HEK293T (cell line): ENCODE measurements around the gene RNASE7.

Source experiments
- CTCF ChIA-PET: fragments of 350-600 bp; formaldehyde crosslinking; extraction: SDS; loops from one replicate; lab custom pipeline; 2021; ENCODE audit warnings: antibody characterized with exemption, inconsistent platforms; lab: Yijun Ruan, JAX
- POLR2A ChIA-PET: fragments of 350-600 bp; formaldehyde crosslinking; extraction: SDS; loops from one replicate; lab custom pipeline; 2020; ENCODE audit warnings: antibody characterized with exemption, inconsistent platforms; lab: Yijun Ruan, JAX
- DNase-seq: peaks from one replicate; pipeline ENCODE4 v3.0.0; 2012; ENCODE audit warnings: mixed read lengths; ENCODE audit errors: extremely low spot score
- ARNT ChIP-seq: fragments of 450-650 bp; IDR thresholded peaks from 2 replicates; pipeline ENCODE4 v1.6.1; 2017; ENCODE audit warnings: mild to moderate bottlenecking
- BHLHE40 ChIP-seq: fragments of 450-650 bp; IDR thresholded peaks from 2 replicates; pipeline ENCODE4 v1.6.1; 2016; ENCODE audit warnings: mild to moderate bottlenecking, moderate library complexity, borderline replicate concordance
- CTBP1 ChIP-seq: fragments of 450-650 bp; IDR thresholded peaks from 2 replicates; pipeline ENCODE4 v1.6.1; 2016; ENCODE audit warnings: borderline replicate concordance
- ELF4 ChIP-seq: fragments of 450-650 bp; IDR thresholded peaks from 2 replicates; pipeline ENCODE4 v1.6.1; 2017; ENCODE audit warnings: antibody characterized with exemption
- FOXA1 ChIP-seq: fragments of 450-650 bp; IDR thresholded peaks from 2 replicates; pipeline ENCODE4 v1.6.1; 2016; ENCODE audit warnings: mild to moderate bottlenecking
- FOXK2 ChIP-seq: fragments of 450-650 bp; IDR thresholded peaks from 2 replicates; pipeline ENCODE4 v1.6.1; 2016; ENCODE audit warnings: mild to moderate bottlenecking
- FOXM1 ChIP-seq: fragments of 450-650 bp; IDR thresholded peaks from 2 replicates; pipeline ENCODE4 v1.6.1; 2017; ENCODE audit warnings: mild to moderate bottlenecking, borderline replicate concordance
- HDGF ChIP-seq: fragments of 450-650 bp; IDR thresholded peaks from 2 replicates; pipeline ENCODE4 v1.6.1; 2017; ENCODE audit warnings: antibody characterized with exemption, borderline replicate concordance
- L3MBTL2 ChIP-seq: fragments of 450-650 bp; conservative IDR thresholded peaks from 2 replicates; pipeline ENCODE4 v1.6.1; 2016; ENCODE audit warnings: mild to moderate bottlenecking
- LEF1 ChIP-seq: fragments of 450-650 bp; IDR thresholded peaks from 2 replicates; pipeline ENCODE4 v1.6.1; 2017; ENCODE audit warnings: mild to moderate bottlenecking, borderline replicate concordance
- NFRKB ChIP-seq: fragments of 450-650 bp; IDR thresholded peaks from 2 replicates; pipeline ENCODE4 v1.6.1; 2016; ENCODE audit warnings: mild to moderate bottlenecking, moderate library complexity
- PKNOX1 ChIP-seq: fragments of 450-650 bp; IDR thresholded peaks from 2 replicates; pipeline ENCODE4 v1.6.1; 2016
- SP1 ChIP-seq: fragments of 450-650 bp; IDR thresholded peaks from 2 replicates; pipeline ENCODE4 v1.6.1; 2017
- SUZ12 ChIP-seq: fragments of 450-650 bp; IDR thresholded peaks from 2 replicates; pipeline ENCODE4 v1.6.1; 2016; ENCODE audit warnings: mild to moderate bottlenecking
- TARDBP ChIP-seq: fragments of 450-650 bp; IDR thresholded peaks from 2 replicates; pipeline ENCODE4 v1.6.1; 2016
- ZNF384 ChIP-seq: fragments of 450-650 bp; IDR thresholded peaks from 2 replicates; pipeline ENCODE4 v1.6.1; 2016

The RNASE7 gene

GRCh38 chr14:21015312-21015711 is 26.9 kb upstream of the RNASE7 start:
- ChIA-PET POLR2A (interaction anchor here (1.1 to 2.1 kb wide), 9 partner anchors 9 to 89 kb away, joined by 4 to 18 read pairs (median 7); partner anchors contain the start of genes ARHGEF40 and NDRG2), CTCF (interaction anchor here (0.6 to 4.7 kb wide), 26 partner anchors 8 to 250 kb away, joined by 3 to 98 read pairs (median 13); partner anchors contain the start of genes NDRG2, RNASE13 and SLC39A2)
- TF ChIP-seq FOXM1, result no peak
- DNase-seq, result no peak

- POLR2A ChIA-PET, result interaction anchor here (1.1 to 2.1 kb wide), 3 partner anchors 30 to 76 kb away, joined by 3 to 7 read pairs (median 3); no protein-coding TSS in a partner anchor
- CTCF ChIA-PET, result interaction anchor here (0.6 to 4.7 kb wide), 7 partner anchors 18 to 88 kb away, joined by 3 to 98 read pairs (median 19); partner anchors contain the start of gene SLC39A2
- no peak for DNase-seq
- TF ChIP-seq FOXA1 (no peak), NFRKB (no peak), SUZ12 (no peak), HDGF (no peak), SP1 (no peak), FOXM1 (no peak), LEF1 (no peak)
These were observed 25.6 kb upstream of the RNASE7 start for GRCh38 chr14:21016413-21017190.

GRCh38 chr14:21017528-21018245 is 24.5 kb upstream of the RNASE7 start:
- no peak for DNase-seq
- ChIA-PET CTCF (interaction anchor here (0.6 to 4.7 kb wide), 4 partner anchors 22 to 75 kb away, joined by 3 to 98 read pairs (median 3); no protein-coding TSS in a partner anchor), POLR2A (interaction anchor here (1.3 kb wide), 1 partner anchor 29 kb away, joined by 3 read pairs; no protein-coding TSS in a partner anchor)
- TF ChIP-seq ARNT, result no peak
- TF ChIP-seq CTBP1, result no peak
- TF ChIP-seq ELF4, result no peak
- no peak for TF ChIP-seq L3MBTL2
- no peak for TF ChIP-seq FOXA1
- TF ChIP-seq PKNOX1, result no peak
- TF ChIP-seq SP1, result no peak
- no peak for TF ChIP-seq FOXM1
- no peak for TF ChIP-seq FOXK2

GRCh38 chr14:21018286-21018685 is 23.9 kb upstream of the RNASE7 start:
- ChIA-PET POLR2A (interaction anchor here (1.3 to 1.6 kb wide), 2 partner anchors 28 to 48 kb away, joined by 3 to 4 read pairs; no protein-coding TSS in a partner anchor), CTCF (interaction anchor here (0.9 to 4.7 kb wide), 3 partner anchors 22 to 74 kb away, joined by 3 to 98 read pairs (median 3); no protein-coding TSS in a partner anchor)
- no peak for DNase-seq
- TF ChIP-seq SUZ12 (no peak), SP1 (no peak), FOXM1 (no peak), FOXA1 (no peak), BHLHE40 (no peak), TARDBP (no peak)

GRCh38 chr14:21018781-21019180 is 23.4 kb upstream of the RNASE7 start:
- TF ChIP-seq NFRKB (no peak), SUZ12 (no peak)
- no peak for DNase-seq
- ChIA-PET POLR2A (interaction anchor here (1.6 kb wide), 1 partner anchor 48 kb away, joined by 4 read pairs; no protein-coding TSS in a partner anchor), CTCF (interaction anchor here (2.9 kb wide), 1 partner anchor 21 kb away, joined by 15 read pairs; no protein-coding TSS in a partner anchor)

- DNase-seq, result no peak
- POLR2A ChIA-PET, result interaction anchor here (1.6 kb wide), 1 partner anchor 49 kb away, joined by 4 read pairs; no protein-coding TSS in a partner anchor
- CTCF ChIA-PET, result interaction anchor here (2.9 kb wide), 1 partner anchor 21 kb away, joined by 15 read pairs; no protein-coding TSS in a partner anchor
- TF ChIP-seq PKNOX1, result no peak
These were observed 22.8 kb upstream of the RNASE7 start for GRCh38 chr14:21019366-21019765.

GRCh38 chr14:21020977-21021545 is 21.1 kb upstream of the RNASE7 start:
- DNase-seq, result no peak
- ChIA-PET CTCF (interaction anchor here (2.9 kb wide), 1 partner anchor 19 kb away, joined by 15 read pairs; no protein-coding TSS in a partner anchor), POLR2A (interaction anchor here (1.6 kb wide), 1 partner anchor 82 kb away, joined by 4 read pairs; no protein-coding TSS in a partner anchor)

More at GRCh38 chr14:21020977-21021545, 21.1 kb upstream of the RNASE7 start:
- no peak for TF ChIP-seq CTBP1
- no peak for TF ChIP-seq NFRKB
- no peak for TF ChIP-seq FOXM1
- TF ChIP-seq ZNF384, result no peak
